GM10847 (cell line): ENCODE results near the gene KRT32.

Source experiments
- POLR2A ChIP-seq: IDR thresholded peaks from 2 replicates; pipeline ENCODE4 v1.6.1; 2011; ENCODE audit not compliant: insufficient read length; ENCODE audit errors: extremely low read depth

The KRT32 gene

DNA sequence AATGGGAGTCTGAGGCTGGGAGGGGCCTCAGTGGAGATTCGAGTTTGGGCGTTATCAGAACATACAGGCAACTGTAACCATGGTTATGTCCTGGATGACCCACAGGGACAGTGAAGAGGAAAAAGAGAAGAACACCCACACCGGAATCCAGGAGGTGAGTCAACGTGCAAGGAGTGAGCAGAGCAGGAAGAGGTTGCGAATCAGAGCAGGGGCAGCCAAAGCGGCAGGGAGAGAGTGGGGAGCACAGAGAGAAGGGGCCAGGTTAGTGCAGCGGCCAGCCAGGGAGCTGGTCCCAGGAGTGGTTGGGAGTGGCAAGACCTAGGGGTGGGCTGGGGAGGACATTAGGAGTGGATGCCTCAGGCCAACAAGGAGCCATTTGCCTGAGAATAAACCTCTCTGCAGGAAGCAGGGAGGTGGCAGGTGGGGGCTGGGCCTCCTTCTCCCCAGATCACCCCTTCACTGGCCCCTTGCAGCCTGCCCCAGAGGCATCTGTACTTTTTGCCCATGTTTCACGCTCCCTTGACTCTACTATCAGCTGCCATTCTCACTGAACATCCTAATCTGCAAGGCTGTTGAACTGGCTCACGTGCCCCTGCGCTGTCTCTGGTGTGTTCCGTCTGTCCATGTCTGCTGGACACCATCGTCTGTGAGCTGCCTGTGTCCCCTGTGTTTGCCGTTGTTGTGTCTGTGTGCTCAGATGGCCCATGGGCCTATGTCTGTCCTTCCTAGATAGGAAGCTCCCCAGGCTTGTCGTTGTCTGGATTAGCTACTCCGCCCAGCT is 33.1 kb upstream of the KRT32 start:
- TF ChIP-seq POLR2A: no peak

DNA sequence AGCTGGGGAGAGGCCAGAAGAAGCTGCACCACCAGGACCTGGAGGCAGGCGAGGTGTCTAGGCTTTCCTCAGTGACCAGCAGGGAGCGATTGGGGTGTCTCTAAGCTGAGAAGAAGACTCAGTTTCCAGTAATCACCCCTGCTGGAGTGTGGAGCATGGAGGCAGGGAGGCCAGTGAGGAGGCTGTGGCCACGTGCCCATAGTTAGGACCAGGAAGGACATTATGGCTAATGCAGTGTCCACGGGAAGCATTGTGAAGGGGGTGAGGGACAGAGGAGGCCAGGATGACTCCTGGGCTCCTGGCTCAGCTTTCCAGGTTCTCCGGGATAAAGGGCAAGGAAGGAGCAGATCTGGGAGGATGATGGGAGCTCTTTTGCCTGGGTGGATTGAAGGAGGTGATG is 32.5 kb upstream of the KRT32 start:
- TF ChIP-seq POLR2A: no peak

DNA sequence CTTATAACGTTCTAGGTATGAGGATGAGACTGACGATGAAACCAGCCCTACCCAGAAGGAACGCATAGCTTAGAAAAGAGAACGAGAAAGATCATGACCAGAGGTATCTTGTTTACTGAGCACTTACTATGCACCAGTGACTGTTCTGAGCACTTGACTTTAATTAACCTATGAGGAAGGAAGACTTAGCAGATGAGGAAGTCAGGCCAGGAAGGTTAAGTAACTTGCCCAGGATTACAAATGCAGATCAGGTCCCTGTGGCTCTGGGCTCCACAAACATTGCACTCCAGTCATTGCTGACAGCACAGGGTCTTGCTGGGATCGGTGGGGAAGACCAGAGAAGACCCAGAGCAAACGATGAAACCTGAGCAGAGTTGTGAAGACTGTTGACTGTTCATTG is 31.1 kb upstream of the KRT32 start:
- TF ChIP-seq POLR2A: no peak

DNA sequence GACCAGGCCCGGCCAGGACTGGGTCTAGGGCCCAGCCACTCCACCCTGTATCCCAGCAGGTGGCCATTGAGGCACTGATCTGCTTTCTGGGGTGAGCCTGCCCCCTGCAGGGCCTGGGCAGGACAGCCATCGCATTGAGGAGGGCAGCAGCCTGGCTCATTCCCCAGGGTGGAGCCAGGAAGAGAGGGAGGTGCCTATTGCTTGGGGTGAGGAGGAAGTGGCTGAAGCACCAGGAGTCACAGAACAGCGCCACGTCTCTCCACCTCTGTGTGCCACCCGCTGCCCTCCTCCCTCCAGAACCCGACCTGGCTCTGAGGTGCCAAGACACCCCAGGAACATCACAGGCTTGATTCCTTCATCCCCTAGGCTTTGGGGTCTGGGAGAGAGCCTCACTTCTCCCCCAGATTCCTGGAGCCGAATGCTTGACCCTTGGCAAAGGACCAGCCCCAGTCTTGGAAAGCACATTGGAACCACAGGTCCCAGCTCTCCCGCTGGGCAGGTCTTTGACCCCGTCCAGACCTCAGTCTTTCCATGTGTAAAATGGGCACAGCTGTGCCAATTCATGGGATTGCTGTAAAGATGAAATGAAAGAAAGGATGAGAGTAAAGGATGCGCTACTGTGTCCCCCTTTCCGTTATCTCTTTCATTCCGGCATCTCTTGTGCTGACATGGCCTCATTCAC is 29.8 kb upstream of the KRT32 start:
- no peak for TF ChIP-seq POLR2A

DNA sequence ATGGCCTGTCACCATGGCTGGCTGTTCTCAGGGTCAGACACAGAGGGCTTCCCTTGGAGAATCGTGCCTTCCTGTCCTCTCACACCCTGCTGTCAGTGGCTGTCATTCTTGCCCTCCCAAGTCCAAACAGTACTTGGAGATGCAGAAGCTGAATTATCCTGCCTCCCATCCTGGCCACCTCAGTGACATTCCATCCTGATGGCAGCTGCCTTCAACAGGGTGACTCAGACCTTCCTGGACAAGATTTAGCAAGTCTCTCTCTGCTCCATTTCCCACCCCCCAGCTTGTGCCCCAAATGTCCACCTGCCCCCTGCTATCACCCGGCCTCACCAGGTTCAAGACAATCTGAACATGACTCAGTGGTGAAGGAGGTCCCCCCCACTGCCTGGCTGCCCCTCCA is 27.3 kb upstream of the KRT32 start:
- TF ChIP-seq POLR2A: no peak

DNA sequence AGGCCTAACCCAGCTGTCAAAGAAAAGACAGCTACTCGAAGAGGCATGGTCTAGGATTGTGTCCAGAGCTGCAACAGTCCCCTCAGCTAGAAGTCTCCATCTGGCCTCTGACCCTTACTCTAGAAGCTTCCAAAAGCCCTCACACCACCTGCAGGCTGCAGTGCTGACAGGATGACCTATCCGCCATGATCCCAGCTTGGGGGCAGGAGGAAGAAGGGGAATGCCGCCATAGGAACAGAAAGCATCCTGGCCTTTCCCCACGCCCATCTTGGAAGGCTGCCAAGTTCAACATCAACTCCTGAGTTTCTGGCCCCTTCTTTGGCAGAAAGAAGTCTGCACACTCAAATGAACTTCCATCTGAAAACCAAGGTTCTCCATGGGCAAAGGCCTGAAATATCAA is 25.6 kb upstream of the KRT32 start:
- TF ChIP-seq POLR2A: no peak

DNA sequence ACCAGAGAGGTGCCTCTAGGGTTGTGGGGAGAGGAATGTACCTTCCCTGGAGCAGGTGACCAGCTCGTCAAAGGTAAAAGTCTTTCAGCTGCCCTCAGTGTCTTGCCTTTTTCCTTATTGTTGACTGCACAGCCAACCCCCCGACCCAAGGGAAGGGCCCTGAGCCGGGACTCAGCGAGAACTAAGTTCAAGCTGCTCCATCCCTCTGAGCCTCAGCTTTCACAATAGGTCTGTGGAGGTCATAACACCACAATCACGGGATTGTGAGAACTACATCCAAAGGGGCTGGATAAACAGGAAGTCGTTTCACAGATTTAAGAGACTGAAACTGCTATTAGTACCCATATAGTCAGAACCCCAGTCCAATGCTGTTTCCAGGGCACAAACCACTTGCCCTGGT is 25.2 kb upstream of the KRT32 start:
- TF ChIP-seq POLR2A: no peak

DNA sequence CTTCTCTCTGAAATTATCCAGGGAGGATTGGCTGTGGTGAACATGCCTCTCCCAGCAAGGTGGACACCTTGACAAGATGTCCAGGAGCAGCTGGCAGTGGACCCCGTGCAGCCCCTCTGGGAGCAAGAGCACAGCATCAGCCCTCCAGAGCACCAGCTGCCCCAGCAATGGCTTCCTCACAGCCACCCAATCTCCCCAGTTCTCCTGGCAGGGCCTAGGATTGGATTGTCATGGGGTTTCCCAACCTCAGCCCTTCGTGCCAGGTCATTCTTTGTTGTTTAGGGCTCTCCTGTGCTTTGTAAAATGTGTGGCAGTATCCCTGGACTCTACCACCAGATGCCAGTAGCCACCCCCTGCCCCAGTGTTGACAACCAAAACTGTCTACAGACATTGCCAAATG is 24.3 kb upstream of the KRT32 start:
- no peak for TF ChIP-seq POLR2A

DNA sequence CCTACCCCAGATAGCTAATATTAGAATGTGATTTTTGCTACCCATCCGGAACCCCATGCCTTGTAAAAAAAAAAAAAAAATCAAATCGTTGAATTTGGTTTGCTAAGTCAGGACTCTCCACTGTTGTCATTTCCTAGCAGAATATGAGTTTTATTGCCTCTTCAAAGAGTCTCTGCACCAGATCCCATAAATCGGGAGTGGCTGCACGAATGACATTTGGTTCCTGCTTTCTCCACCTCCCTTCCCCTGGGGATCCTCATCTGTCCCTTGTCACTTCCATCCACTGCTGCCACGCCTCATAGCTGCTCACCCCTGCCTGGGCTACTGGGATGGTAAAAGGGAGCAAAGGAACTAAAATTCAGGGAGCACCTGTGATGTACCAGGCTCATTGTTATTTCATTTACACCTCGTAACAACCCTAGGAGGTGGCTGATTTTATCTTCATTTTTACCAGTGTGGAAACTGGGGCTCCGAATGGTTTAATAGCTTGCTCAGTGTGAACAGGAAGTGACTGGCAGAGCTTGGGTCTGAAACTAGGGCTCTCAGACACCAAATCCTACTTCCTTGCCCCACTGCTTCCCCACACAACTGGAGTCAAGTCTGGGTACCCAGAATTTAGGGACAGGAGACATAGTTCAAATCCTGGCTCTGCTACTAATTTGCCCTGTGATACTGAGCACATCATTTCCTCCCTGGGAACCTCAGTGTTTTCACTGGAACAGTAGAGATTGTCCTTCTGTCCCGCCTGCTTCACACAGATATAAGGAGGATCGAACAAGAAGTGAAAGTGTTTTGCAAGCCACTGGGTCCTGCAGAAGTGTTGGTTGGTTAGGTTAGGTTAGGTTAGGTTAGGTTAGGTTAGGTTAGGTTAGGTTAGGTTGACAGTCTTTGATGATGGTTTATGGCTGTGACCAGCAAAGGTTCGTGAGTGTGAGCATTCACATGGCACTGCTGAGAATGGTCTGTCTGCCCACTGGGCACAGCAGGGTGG is 23.1 kb upstream of the KRT32 start:
- TF ChIP-seq POLR2A: no peak

DNA sequence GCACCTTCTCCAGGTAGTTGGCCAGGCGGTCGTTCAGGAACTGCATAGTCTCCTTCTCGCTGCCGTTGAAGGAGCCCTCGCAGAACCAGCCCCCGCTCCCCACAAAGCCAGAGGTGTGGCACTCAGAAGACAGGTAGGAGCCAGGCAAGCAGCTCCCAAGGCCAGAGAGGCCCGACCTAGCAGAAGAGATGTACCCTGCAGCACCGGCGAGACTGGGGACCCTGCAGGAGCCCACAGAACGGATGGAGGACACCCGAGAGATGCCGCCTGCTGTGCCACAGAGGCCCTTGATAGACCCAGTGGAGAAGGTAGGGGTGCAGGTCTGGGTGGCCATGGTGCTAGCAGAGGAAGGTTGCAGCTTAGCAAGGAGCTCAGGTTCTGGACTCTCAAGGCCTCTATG is 22.3 kb upstream of the KRT32 start, which contains the start of gene KRT36:
KRT36 (minus strand) TSS at position 380 of the 400 bp plus-strand sequence; CDS start at position 334, 46 bp downstream.
- no peak for TF ChIP-seq POLR2A

DNA sequence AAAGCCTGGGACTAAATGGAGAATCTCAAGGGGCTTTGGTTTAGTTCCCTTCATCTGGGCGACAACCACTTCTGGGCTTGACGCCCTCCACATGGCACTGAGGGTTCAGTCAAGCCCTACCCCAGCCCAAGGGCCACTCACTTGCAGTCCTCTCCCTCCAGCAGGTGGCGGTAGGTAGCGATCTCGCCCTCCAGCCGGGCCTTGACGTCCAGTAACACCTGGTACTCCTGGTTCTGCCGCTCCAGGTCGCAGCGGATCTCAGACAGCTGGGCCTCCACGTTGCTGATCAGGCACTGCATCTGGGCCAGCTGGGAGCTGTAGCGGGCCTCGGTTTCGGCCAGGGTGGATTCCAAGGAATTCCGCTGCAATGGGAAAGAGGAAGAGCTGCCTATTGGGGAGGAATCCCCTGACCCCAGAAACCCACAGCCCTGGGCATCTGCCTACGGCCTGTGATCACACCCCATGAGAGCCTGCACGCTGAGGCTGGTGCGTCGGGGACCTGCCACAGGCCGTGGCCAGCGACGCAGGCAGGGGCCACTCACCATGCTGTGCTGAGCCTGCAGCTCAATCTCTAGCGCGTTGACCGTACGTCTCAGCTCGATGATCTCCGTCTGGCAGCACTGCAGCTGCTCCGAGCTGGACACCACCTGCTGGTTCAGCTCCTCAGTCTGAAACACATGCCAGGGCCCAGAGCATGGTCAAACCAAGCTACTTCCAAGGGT is 19.8 kb upstream of the KRT32 start:
- TF ChIP-seq POLR2A: no peak

DNA sequence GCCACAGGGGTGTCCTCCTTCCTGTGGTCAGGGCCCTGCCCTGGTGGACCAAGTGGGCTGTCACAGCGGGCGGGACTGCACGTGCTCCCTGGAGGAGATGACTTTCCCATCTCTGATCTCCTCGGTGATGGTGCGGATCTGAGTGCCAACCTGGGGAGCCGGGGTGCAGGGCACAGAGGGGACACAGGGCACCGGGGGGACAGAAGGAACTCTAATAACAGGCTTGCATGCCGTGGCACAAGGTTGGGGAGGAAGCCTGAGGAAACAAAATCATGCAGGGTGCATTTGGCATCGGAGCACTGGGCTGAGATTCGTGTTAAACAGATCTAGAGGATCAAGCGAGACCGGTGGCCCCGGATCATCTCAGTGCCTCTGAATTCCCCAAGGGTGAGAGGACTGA is 19.1 kb upstream of the KRT32 start:
- no peak for TF ChIP-seq POLR2A

DNA sequence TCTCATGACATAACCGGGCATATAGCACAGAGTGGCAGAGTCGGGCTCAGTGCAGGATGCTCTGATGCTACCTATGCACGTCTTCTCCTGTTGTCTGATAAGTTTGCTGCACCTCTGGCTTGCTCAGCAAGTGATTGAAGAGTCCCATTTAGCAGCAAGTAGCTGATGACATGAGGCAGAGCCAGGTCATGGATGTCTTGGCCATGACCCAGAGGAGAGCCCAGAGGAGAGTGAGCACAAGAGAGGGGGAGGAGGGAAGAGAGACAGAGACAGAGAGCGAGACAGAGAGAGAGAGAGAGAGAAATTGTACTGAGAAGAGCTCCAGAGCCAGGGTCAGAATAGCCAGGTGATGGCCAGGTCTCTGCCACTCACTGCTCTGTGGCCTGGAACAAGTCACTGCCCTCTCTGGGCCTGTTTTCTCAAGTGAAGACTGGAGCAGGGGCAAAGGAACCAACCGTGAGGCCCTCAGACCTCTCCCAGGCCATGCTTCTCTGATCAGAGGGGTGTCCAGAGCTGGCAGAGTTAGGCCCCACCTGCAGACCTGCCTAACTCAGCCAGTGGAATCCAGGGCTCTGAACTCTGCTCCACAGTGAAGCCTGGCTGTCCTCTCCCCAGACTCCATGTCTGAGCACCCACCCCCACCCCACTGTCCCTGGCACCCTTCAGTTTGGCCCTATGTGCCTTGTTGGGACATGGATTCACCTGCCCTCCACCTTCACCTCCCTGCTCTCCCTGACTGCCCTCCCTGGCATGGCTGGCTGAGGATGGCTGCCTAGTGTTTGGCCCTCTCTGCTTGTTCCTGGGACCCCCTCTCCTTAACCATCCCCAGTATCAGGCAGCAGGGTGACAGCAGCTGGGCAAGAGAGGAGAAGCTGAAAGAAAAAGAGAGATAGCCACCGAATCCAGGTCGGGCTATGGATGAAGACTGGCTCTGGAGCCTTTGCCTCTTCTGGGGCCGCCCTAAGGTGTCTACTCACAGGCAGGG is 18.0 kb upstream of the KRT32 start:
- no peak for TF ChIP-seq POLR2A
